Stimulated activated CD4-positive, alpha-beta T cell treated with anti-CD3 and anti-CD28 coated beads, Interleukin-12 subunit alpha, Interleukin-12 subunit beta, amount 100 ng/mL, for 24 hours (primary cell): ENCODE results near the gene SIRT7.

Source experiments
- DNase-seq, 2 experiments: peaks; one replicate each; pipeline ENCODE4 v3.0.0-alpha.2; 2020; ENCODE audit warnings: low read depth in 2 of 2

The SIRT7 gene

DNA sequence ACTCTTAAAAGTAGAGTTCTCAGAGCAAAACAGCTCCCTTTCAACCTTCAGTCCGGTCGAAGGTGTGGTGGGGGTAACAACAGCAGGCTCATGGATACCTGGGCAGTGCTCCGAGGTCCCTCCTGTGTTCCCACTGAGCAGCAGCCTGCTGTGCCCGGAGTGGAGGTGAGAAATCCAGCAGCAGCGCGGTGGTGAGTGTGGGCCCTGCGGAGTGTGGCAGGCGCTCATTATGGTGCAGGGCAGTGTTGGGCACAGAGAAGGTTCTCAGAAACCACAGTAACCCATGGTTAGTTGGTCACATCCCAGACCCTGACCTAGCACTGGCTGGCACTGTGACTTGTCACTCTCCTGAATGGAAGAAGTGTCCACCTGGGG lies 52.6 kb downstream of the SIRT7 start:
- DNase-seq: no peak

- no peak for DNase-seq
Measured at GRCh38 chr17:81863833-81864768, 53.9 kb downstream of the SIRT7 start.

GRCh38 chr17:81863123-81863675 lies 54.8 kb downstream of the SIRT7 start:
- DNase-seq: no peak
